HepG2 (cell line): Measurements from ENCODE around the gene ZNF670. TPM values are rescaled to one million over a fixed set of nuclear protein-coding genes. Genes with fewer than 3 reads are reported as not detected.

Source experiments
- AFF4 ChIP-seq: sonication (generic); formaldehyde crosslinking; IDR thresholded peaks from 2 replicates; pipeline ENCODE4 v1.4.0; 2020; ENCODE audit warnings: missing genetic modification reagents
- DNMT1 ChIP-seq: sonication (generic); formaldehyde crosslinking; IDR thresholded peaks from 2 replicates; pipeline ENCODE4 v1.5.1; 2020; ENCODE audit warnings: mild to moderate bottlenecking, missing genetic modification reagents
- GABPA ChIP-seq, 2 experiments: IDR thresholded peaks; 2 replicates each; pipeline ENCODE4 v1.6.1; 2011 to 2016; ENCODE audit warnings: low read depth in 2 of 2, low read length in 1 of 2, missing biosample characterization in 1 of 2, missing genetic modification characterization in 1 of 2
- HMG20B ChIP-seq: conservative IDR thresholded peaks from 2 replicates; pipeline ENCODE4 v1.6.1; 2016; ENCODE audit warnings: missing genetic modification reagents, missing compliant biosample characterization
- HMGA1 ChIP-seq: sonication (generic); formaldehyde crosslinking; conservative IDR thresholded peaks from 2 replicates; pipeline ENCODE4 v1.4.0; 2020; ENCODE audit warnings: missing genetic modification reagents
- HMGXB3 ChIP-seq: sonication (generic); formaldehyde crosslinking; IDR thresholded peaks from 2 replicates; pipeline ENCODE4 v1.4.0; 2020; ENCODE audit warnings: missing genetic modification reagents, borderline replicate concordance
- PRDM4 ChIP-seq: sonication (generic); formaldehyde crosslinking; IDR thresholded peaks from 2 replicates; pipeline ENCODE4 v1.9.0; 2021; ENCODE audit warnings: missing genetic modification reagents, borderline replicate concordance
- SMAD3 ChIP-seq: sonication (generic); formaldehyde crosslinking; IDR thresholded peaks from 2 replicates; pipeline ENCODE4 v1.4.0; 2020; ENCODE audit warnings: missing genetic modification reagents
- SMARCE1 ChIP-seq: fragments of 450-650 bp; IDR thresholded peaks from 2 replicates; pipeline ENCODE4 v1.6.1; 2017; ENCODE audit warnings: borderline replicate concordance
- TFAP4 ChIP-seq: sonication (generic); IDR thresholded peaks from 2 replicates; pipeline ENCODE4 v1.6.1; 2016; ENCODE audit warnings: low read depth, borderline replicate concordance
- THAP7 ChIP-seq: sonication (generic); formaldehyde crosslinking; IDR thresholded peaks from 2 replicates; pipeline ENCODE4 v1.8.1; 2023; ENCODE audit warnings: mild to moderate bottlenecking, missing genetic modification reagents
- XRCC5 ChIP-seq: fragments of 200-400 bp; formaldehyde crosslinking; optimal IDR thresholded peaks from 2 replicates; pipeline ENCODE3; 2017; ENCODE audit warnings: mild to moderate bottlenecking, low read length
- ZKSCAN1 ChIP-seq: fragments of 150-350 bp; IDR thresholded peaks from 2 replicates; pipeline ENCODE4 v1.6.1; 2014; ENCODE audit warnings: low read length
- ZNF121 ChIP-seq: sonication (generic); formaldehyde crosslinking; IDR thresholded peaks from 2 replicates; pipeline ENCODE4 v1.5.0; 2020; ENCODE audit warnings: mild to moderate bottlenecking, missing genetic modification reagents
- ZNF674 ChIP-seq: sonication (generic); formaldehyde crosslinking; IDR thresholded peaks from 2 replicates; pipeline ENCODE4 v1.5.0; 2020; ENCODE audit warnings: low read depth, mild to moderate bottlenecking, missing genetic modification reagents
- polyA plus RNA-seq, 8 experiments: library from polyadenylated mRNA; depleted of rRNA in 3 of 8; stranded (reverse) in 7 of 8; unstranded in 1 of 8; fragments of >200 nt; fragmentation: Illumina TruSeq in 4 of 8; extraction: Trizol in 4 of 8; gene quantifications; 2 replicates each; pipeline versions ENCODE4 v1.2.1 to v1.2.3, GENCODE V29; 2011 to 2016; ENCODE audit warnings: low read depth in 4 of 8, missing spikeins in 1 of 8, mixed read lengths in 1 of 8; ENCODE audit not compliant: insufficient read depth in 1 of 8
- total RNA-seq, 5 experiments: library from RNA; depleted of rRNA; stranded (reverse); fragments of >200 nt; fragmentation: Illumina TruSeq; extraction: Trizol; gene quantifications; 2 replicates each; pipeline ENCODE4 v1.2.3, GENCODE V29; 2016; ENCODE audit warnings: low read depth in 1 of 5

The ZNF670 gene
- total and polyA plus RNA-seq, 2 of the 13 experiments (the other 11 are each of a cell fraction or from before 2014, with no cell fraction given) = 4.2 to 10.9 TPM

- peak; percentile 55 for TF ChIP-seq XRCC5
- no peak for TF ChIP-seq AFF4 (CRISPR knock-in tag)
- TF ChIP-seq HMGA1 (CRISPR knock-in tag) = no peak
- no peak; the same call in 1 of the 2 replicates for TF ChIP-seq TFAP4
- TF ChIP-seq DNMT1 (CRISPR knock-in tag) = 0 out of 2 replicates have a peak, but pooled peaks have one; percentile 57
- TF ChIP-seq ZNF674 (CRISPR knock-in tag) = 0 out of 2 replicates have a peak, but pooled peaks have one; percentile 49
- TF ChIP-seq SMAD3 = no peak
- TF ChIP-seq ZNF121 (CRISPR knock-in tag) = peak; percentile 19; the same call in 1 of the 2 replicates
- 0 out of 2 replicates have a peak, but pooled peaks have one; percentile 18 for TF ChIP-seq THAP7 (CRISPR knock-in tag)
- TF ChIP-seq HMG20B (CRISPR knock-in tag) = 0 out of 2 replicates have a peak, but pooled peaks have one; percentile 24
- no peak for TF ChIP-seq PRDM4
- TF ChIP-seq ZKSCAN1 = no peak
- no peak for TF ChIP-seq HMGXB3 (CRISPR knock-in tag)
- TF ChIP-seq SMARCE1 = no peak
- peak; percentile 81 for TF ChIP-seq GABPA (IDR thresholded peaks at IDR 0.05; ENCODE audit: low read depth, low read length)
- peak; percentile 92 for TF ChIP-seq GABPA (CRISPR knock-in tag; IDR thresholded peaks at IDR 0.05; ENCODE audit: low read depth)
Observed at GRCh38 chr1:247103859-247104591, 25.4 kb upstream of the ZNF670 start, which contains the start of gene ZNF669 (continued).
